NCI-H82 (cell line): ENCODE measurements around the gene EFNA5.
"Not testable (repeated sequence)": the region's sequence is repeated elsewhere in the genome, so short reads cannot be mapped to it uniquely, and the experiment has no call there.

Experiments used
- DNase-seq: peaks from one replicate; lab custom pipeline; 2025; lab: John Stamatoyannopoulos, UW

The EFNA5 gene

GRCh38 chr5:107458322-107458721 lies 212.4 kb downstream of the EFNA5 start:
- DNase-seq, result no peak

GRCh38 chr5:107457881-107458280 lies 212.9 kb downstream of the EFNA5 start:
- no peak for DNase-seq

- no peak for DNase-seq
These were observed 213.6 kb downstream of the EFNA5 start for GRCh38 chr5:107457138-107457537.

GRCh38 chr5:107456281-107456715 lies 214.4 kb downstream of the EFNA5 start:
- no peak for DNase-seq

GRCh38 chr5:107455111-107455544 lies 215.6 kb downstream of the EFNA5 start:
- no peak for DNase-seq

GRCh38 chr5:107451827-107452226 lies 218.9 kb downstream of the EFNA5 start:
- DNase-seq, result not testable (repeated sequence)

GRCh38 chr5:107451028-107451427 lies 219.7 kb downstream of the EFNA5 start:
- no peak for DNase-seq

GRCh38 chr5:107450531-107450930 lies 220.2 kb downstream of the EFNA5 start:
- no peak for DNase-seq

- no peak for DNase-seq
These were observed 221.4 kb downstream of the EFNA5 start for GRCh38 chr5:107449369-107449768.

GRCh38 chr5:107447587-107447986 lies 223.2 kb downstream of the EFNA5 start:
- no peak for DNase-seq

GRCh38 chr5:107446972-107447371 lies 223.8 kb downstream of the EFNA5 start:
- DNase-seq, result no peak

GRCh38 chr5:107444300-107444699 lies 226.4 kb downstream of the EFNA5 start:
- DNase-seq, result no peak

GRCh38 chr5:107443897-107444296 lies 226.8 kb downstream of the EFNA5 start:
- DNase-seq, result no peak

- no peak for DNase-seq
These were observed 228.3 kb downstream of the EFNA5 start for GRCh38 chr5:107442452-107442851.

- no peak for DNase-seq
These were observed 230.9 kb downstream of the EFNA5 start for GRCh38 chr5:107439832-107440231.

- DNase-seq, result no peak
These were observed 232.7 kb downstream of the EFNA5 start for GRCh38 chr5:107437986-107438510.

- DNase-seq, result no peak
These were observed 233.6 kb downstream of the EFNA5 start for GRCh38 chr5:107437154-107437553.

GRCh38 chr5:107436201-107436600 lies 234.5 kb downstream of the EFNA5 start:
- no peak for DNase-seq

GRCh38 chr5:107435061-107435460 lies 235.7 kb downstream of the EFNA5 start:
- DNase-seq, result no peak

- not testable (repeated sequence) for DNase-seq
These were observed 237.1 kb downstream of the EFNA5 start for GRCh38 chr5:107433646-107434045.

GRCh38 chr5:107431998-107432397 lies 238.7 kb downstream of the EFNA5 start:
- DNase-seq, result no peak

GRCh38 chr5:107431536-107431935 lies 239.2 kb downstream of the EFNA5 start:
- DNase-seq, result no peak

- no peak for DNase-seq
These were observed 240.6 kb downstream of the EFNA5 start for GRCh38 chr5:107430071-107430625.

GRCh38 chr5:107428303-107428813 lies 242.4 kb downstream of the EFNA5 start:
- DNase-seq, result no peak
